ENCODE measurements around the gene PARP2. TPM values are rescaled to one million over a fixed set of nuclear protein-coding genes. Genes with fewer than 3 reads are reported as not detected.

The PARP2 gene
- total RNA-seq, 2 donors from 2014 or later, result 10.7 to 23.1 TPM

- peaks cover 36 to 52% of the 10 kb centered on the region in 2 donors for H3K36me3 ChIP-seq
- intact Hi-C loops (cut with DNase I), result no loop called here
- 57% methylated on average over 4 of the region's 4 CpGs for WGBS
Observed at GRCh38 chr14:20388159-20388558, 44.7 kb downstream of the PARP2 start.

GRCh38 chr14:20391505-20391904 is 48.1 kb downstream of the PARP2 start:
- DNase-seq (ENCODE audit: low spot score), result no peak
- WGBS, result 95% methylated on average over 4 of the region's 4 CpGs
- H3K4me1 ChIP-seq (replicated peaks), result no peaks in the 10 kb centered on the region
- TF ChIP-seq POLR2A (IDR thresholded peaks at IDR 0.05) (no peak), CTCF (IDR thresholded peaks at IDR 0.05) (no peak), POLR2AphosphoS5 (IDR thresholded peaks at IDR 0.05) (no peak)
- no peaks in the 10 kb centered on the region for H3K27me3 ChIP-seq (replicated peaks; ENCODE audit: insufficient read depth)
- no peak overlapping the region for H3K4me3 ChIP-seq
- intact Hi-C loops (cut with DNase I), result no loop called here
- no peak overlapping the region for H3K27ac ChIP-seq
- peaks cover 20 to 35% of the 10 kb centered on the region in 2 donors for H3K36me3 ChIP-seq
- H3K9me3 ChIP-seq, result no peaks in the 10 kb centered on the region

More at GRCh38 chr14:20388159-20388558, 44.7 kb downstream of the PARP2 start:
- DNase-seq (ENCODE audit: low spot score), result no peak
- no peaks in the 10 kb centered on the region for H3K4me1 ChIP-seq (replicated peaks)
- H3K9me3 ChIP-seq, result no peaks in the 10 kb centered on the region
- H3K27ac ChIP-seq, result no peak overlapping the region
- no peak overlapping the region for H3K4me3 ChIP-seq
- H3K27me3 ChIP-seq (replicated peaks; ENCODE audit: insufficient read depth), result no peaks in the 10 kb centered on the region
- TF ChIP-seq POLR2A (IDR thresholded peaks at IDR 0.05), result no peak
- no peak for TF ChIP-seq CTCF (IDR thresholded peaks at IDR 0.05)
- no peak for TF ChIP-seq POLR2AphosphoS5 (IDR thresholded peaks at IDR 0.05)

DNA sequence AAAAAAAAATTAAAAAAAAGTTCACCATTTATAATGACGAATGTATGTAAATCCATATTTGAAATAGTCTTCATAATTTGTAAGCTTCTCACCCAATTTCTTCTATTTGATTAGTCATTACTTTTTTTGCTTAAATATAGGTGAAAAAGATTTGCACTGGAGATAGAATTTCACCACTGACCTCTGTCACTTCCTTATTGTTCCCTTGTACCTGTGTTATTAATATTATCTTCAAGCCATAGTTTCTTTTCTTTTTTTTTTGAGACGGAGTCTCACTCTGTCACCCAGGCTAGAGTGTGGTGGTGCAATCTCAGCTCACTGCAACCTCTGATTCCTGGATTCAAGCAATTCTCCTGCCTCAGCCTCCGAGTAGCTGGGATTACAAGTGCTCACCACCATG is 54.1 kb downstream of the PARP2 start:
- WGBS, result 87% methylated on average over 3 of the region's 3 CpGs
- H3K36me3 ChIP-seq, result peaks cover 0 to 18% of the 10 kb centered on the region in 2 donors

GRCh38 chr14:20400589-20400964 is 57.1 kb downstream of the PARP2 start:
- Histone ChIP-seq H3K27ac (no peak overlapping the region), H3K9me3 (no peaks in the 10 kb centered on the region), H3K4me3 (no peak overlapping the region), H3K4me1 (replicated peaks) (no peaks in the 10 kb centered on the region), H3K36me3 (peaks cover 0 to 12% of the 10 kb centered on the region in 2 donors), H3K27me3 (replicated peaks; ENCODE audit: insufficient read depth) (no peaks in the 10 kb centered on the region)
- intact Hi-C loops (cut with DNase I), result no loop called here
- no peak for TF ChIP-seq POLR2A (IDR thresholded peaks at IDR 0.05)
- TF ChIP-seq CTCF (IDR thresholded peaks at IDR 0.05), result no peak
- no peak for DNase-seq (ENCODE audit: low spot score)
- WGBS, result 100% methylated on average over 1 of the region's 1 CpG

More for the DNA sequence above, 54.1 kb downstream of the PARP2 start:
- TF ChIP-seq CTCF (IDR thresholded peaks at IDR 0.05) (no peak), POLR2AphosphoS5 (IDR thresholded peaks at IDR 0.05) (no peak), POLR2A (IDR thresholded peaks at IDR 0.05) (no peak)
- Histone ChIP-seq H3K9me3 (no peaks in the 10 kb centered on the region), H3K4me3 (no peak overlapping the region), H3K27me3 (replicated peaks; ENCODE audit: insufficient read depth) (no peaks in the 10 kb centered on the region), H3K27ac (no peak overlapping the region), H3K4me1 (replicated peaks) (no peaks in the 10 kb centered on the region)
- DNase-seq (ENCODE audit: low spot score), result no peak
- intact Hi-C loops (cut with DNase I), result no loop called here

- H3K4me1 ChIP-seq (replicated peaks), result no peaks in the 10 kb centered on the region
Observed at GRCh38 chr14:20400965-20401593, 57.6 kb downstream of the PARP2 start.

More at GRCh38 chr14:20400965-20401593, 57.6 kb downstream of the PARP2 start:
- 88% methylated on average over 10 of the region's 10 CpGs for WGBS
- peaks cover 1 to 9% of the 10 kb centered on the region in 2 donors for H3K36me3 ChIP-seq
- no peak overlapping the region for H3K4me3 ChIP-seq
- H3K9me3 ChIP-seq, result no peaks in the 10 kb centered on the region
- no peak for TF ChIP-seq POLR2AphosphoS5 (IDR thresholded peaks at IDR 0.05)
- TF ChIP-seq CTCF (IDR thresholded peaks at IDR 0.05), result no peak
- no peak for TF ChIP-seq POLR2A (IDR thresholded peaks at IDR 0.05)
- no peaks in the 10 kb centered on the region for H3K27me3 ChIP-seq (replicated peaks; ENCODE audit: insufficient read depth)
- intact Hi-C loops (cut with DNase I), result no loop called here
- no peak for DNase-seq (ENCODE audit: low spot score)
- no peak overlapping the region for H3K27ac ChIP-seq

Measured in prostate gland (tissue), 2 donors.